ENCODE measurements around the gene AMELY.

GRCh38 chrY:6935497-6935896, 23.9 kb upstream of the AMELY start:
- no peak for TF ChIP-seq POLR2AphosphoS5 (IDR thresholded peaks at IDR 0.05)
- TF ChIP-seq CTCF (IDR thresholded peaks at IDR 0.05) = no peak
